Body of pancreas (tissue), 4 donors: ENCODE results near the gene ZG16B. TPM values are rescaled to one million over a fixed set of nuclear protein-coding genes. Genes with fewer than 3 reads are reported as not detected.

Experiments used
- ATAC-seq: fragments of 150-250 bp; one replicate; pipeline ENCODE4 v1.9.1; 2016
- DNase-seq, 4 donors: peaks; one replicate each; pipeline ENCODE4 v3.0.0-alpha.2; 2019
- H3K27ac ChIP-seq, 4 donors: fragments of 200-600 bp; sonication (generic); 1 replicate in 3 of 4; 2 replicates in 1 of 4; pipeline versions ENCODE4 v1.5.1 to v1.6.1; 2016 to 2019; ENCODE audit warnings: mild to moderate bottlenecking in 1 of 4, mixed read lengths in 1 of 4, moderate library complexity in 1 of 4
- H3K27me3 ChIP-seq, 2 donors: fragments of 200-600 bp; sonication (generic); one replicate each; pipeline ENCODE4 v1.6.0; 2016; ENCODE audit warnings: mild to moderate bottlenecking in 1 of 2
- H3K36me3 ChIP-seq, 2 donors: fragments of 200-600 bp; sonication (generic); replicated peaks in 1 of 2; 2 replicates each; pipeline ENCODE4 v1.5.1; 2016; ENCODE audit warnings: low read depth in 2 of 2; ENCODE audit not compliant: insufficient read depth in 1 of 2
- H3K4me1 ChIP-seq: fragments of 200-600 bp; sonication (generic); one replicate; pipeline ENCODE4 v1.6.0; 2016
- H3K4me3 ChIP-seq, 2 donors: fragments of 200-600 bp; sonication (generic); 1 replicate in 1 of 2; 2 replicates in 1 of 2; pipeline ENCODE4 v1.5.1; 2016 to 2019
- H3K9me3 ChIP-seq, 3 donors: fragments of 200-600 bp; sonication (generic); 1 replicate in 2 of 3; 2 replicates in 1 of 3; pipeline ENCODE4 v1.5.1; 2016
- CTCF ChIP-seq, 7 experiments: fragments of 450-650 bp in 4 of 7; fragments of 200-600 bp in 3 of 7; sonication (generic) in 3 of 7; IDR thresholded peaks; one replicate each; pipeline ENCODE4 v1.5.1; 2016 to 2019; ENCODE audit warnings: antibody characterized with exemption in 7 of 7
- POLR2A ChIP-seq, 3 donors: fragments of 450-650 bp; IDR thresholded peaks; one replicate each; pipeline ENCODE4 v1.6.1; 2016; ENCODE audit warnings: antibody characterized with exemption in 3 of 3, mild to moderate bottlenecking in 2 of 3
- WGBS, 2 donors: methylation state at CpG; one replicate each; pipeline ENCODE4 v1.1.5; 2017; 5-methylcytosine and 5-hydroxymethylcytosine counted together
- intact Hi-C: fragments of 100-400 bp; cut with DNase I; formaldehyde crosslinking; loops from one replicate; pipeline ENCODE4 v1.15.1; 2023
- small RNA-seq: library from RNA; depleted of rRNA; stranded (forward); fragments of <200 nt; gene quantifications from one replicate; pipeline ENCODE3, GENCODE V24; 2016
- total RNA-seq, 2 donors: library from RNA; depleted of rRNA; stranded (reverse); fragments of >200 nt; gene quantifications; one replicate each; pipeline ENCODE4 v1.1.0, GENCODE V29; 2016

The ZG16B gene
- total RNA-seq, 2 donors from 2014 or later, result not detected

DNA sequence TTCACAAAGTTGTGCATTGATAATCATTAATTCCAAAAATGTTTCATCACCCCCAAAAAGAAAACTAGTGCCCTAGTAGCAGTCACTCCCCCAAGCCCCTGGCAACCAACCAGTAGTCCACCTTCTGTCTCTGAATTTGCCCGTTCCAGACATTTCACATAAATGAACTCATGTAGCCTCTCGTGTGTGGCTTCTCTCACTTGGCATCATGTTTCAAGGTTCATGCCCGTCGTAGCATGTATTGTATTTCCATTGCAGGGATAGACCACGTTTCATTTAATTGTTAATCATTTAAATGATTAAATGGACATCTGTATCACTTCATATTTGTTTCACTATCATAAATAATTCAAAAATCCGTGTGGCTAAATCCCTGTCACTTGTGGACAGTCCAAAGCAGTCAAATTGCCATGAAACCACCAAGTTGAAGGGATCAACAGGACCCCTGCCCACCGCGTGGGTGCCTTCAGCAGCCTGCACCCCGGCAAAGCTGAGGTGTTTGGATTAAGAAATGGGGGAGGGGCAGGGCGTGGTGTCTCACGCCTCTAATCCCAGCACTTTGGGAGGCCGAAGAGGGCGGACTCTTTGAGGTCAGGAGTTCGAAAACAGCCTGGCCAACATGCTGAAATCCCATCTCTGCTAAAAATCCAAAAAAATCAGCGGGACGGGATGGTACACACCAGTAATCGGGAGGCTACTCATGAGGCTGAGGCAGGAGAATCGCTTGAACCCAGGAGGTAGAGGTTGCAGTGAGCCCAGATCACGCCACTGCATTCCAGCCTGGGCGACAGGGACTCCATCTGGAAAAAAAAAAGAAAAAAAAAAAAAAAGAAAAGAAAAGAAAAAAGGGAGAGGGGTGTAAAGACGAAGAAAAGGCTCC is 44.2 kb downstream of the ZG16B start:
- whole genome bisulfite sequencing, 2 donors, result 48 to 51% methylated on average over 21 of the region's 21 CpGs
- intact Hi-C loops, result no loop called here
- no peak overlapping the region for H3K27ac ChIP-seq

DNA sequence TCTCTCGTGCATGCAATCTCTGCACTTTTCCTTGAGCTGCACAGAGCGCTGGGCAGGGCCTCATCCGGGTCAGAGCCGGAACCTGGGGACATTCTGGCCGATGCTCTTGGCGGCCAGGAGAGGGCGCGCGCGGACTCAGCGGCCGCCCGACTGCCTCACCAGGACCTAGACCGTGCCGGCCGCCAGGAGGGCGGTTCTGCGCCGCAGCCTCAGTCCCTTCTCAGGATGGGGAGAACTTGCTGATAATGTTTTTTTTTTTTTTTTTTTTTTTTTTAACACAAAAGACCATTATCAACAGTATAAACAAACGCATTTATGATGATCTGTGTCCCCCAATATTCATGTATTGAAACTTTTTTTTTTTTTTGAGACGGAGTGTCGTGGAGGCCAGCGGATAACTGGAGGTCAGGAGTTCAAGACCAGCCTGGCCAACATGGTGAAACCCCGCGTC is 44.8 kb downstream of the ZG16B start:
- Histone ChIP-seq H3K27ac (no peak overlapping the region), H3K9me3 (no peaks in the 10 kb centered on the region), H3K4me1 (peaks cover 4% of the 10 kb centered on the region), H3K4me3 (no peak overlapping the region), H3K36me3 (no peaks in the 10 kb centered on the region), H3K27me3 (no peaks in the 10 kb centered on the region)
- 8 to 10% methylated on average over 25 of the region's 25 CpGs for WGBS, 2 donors
- intact Hi-C loops, result loop anchor here (5.0 kb wide), 1 partner anchor 37 kb away; the partner anchor contains the start of gene FLYWCH1
- TF ChIP-seq POLR2A (IDR thresholded peaks at IDR 0.05), result no peak
- TF ChIP-seq CTCF (IDR thresholded peaks at IDR 0.05), result peak; percentile 91 to 99 (median 97)
- ATAC-seq, result peak; percentile 99
- DNase-seq, result peak; percentile 80 to 85 (median 83)

More for the DNA sequence above, 44.2 kb downstream of the ZG16B start:
- no peaks in the 10 kb centered on the region for H3K36me3 ChIP-seq
- peaks cover 4% of the 10 kb centered on the region for H3K4me1 ChIP-seq
- H3K4me3 ChIP-seq, result no peak overlapping the region
- no peak for TF ChIP-seq POLR2A (IDR thresholded peaks at IDR 0.05)
- TF ChIP-seq CTCF (IDR thresholded peaks at IDR 0.05), result no peak
- no peak for ATAC-seq
- no peak for DNase-seq
- no peaks in the 10 kb centered on the region for H3K27me3 ChIP-seq
- H3K9me3 ChIP-seq, result no peaks in the 10 kb centered on the region

GRCh38 chr16:2879854-2880508 is 49.9 kb downstream of the ZG16B start:
- no peaks in the 10 kb centered on the region for H3K36me3 ChIP-seq
- H3K27ac ChIP-seq, result no peak overlapping the region
- H3K4me3 ChIP-seq, result no peak overlapping the region
- H3K4me1 ChIP-seq, result peaks cover 19% of the 10 kb centered on the region
- 67 to 72% methylated on average over 5 to 6 of the region's 6 CpGs for WGBS, 2 donors
- H3K27me3 ChIP-seq, result no peaks in the 10 kb centered on the region
- DNase-seq (no peak), ATAC-seq (no peak)
- intact Hi-C loops, result loop anchor here (5.0 kb wide), 1 partner anchor 32 kb away; the partner anchor contains the start of gene FLYWCH1
- H3K9me3 ChIP-seq, result no peaks in the 10 kb centered on the region
- TF ChIP-seq CTCF (IDR thresholded peaks at IDR 0.05), result no peak
- TF ChIP-seq POLR2A (IDR thresholded peaks at IDR 0.05), result no peak

Small RNAs within 50 kb of the gene (small RNA-seq; reads per million reads assigned to genes)
- not detected for gene SNORA3C

Other genes with a start within 250 kb of the ZG16B start
- gene KCTD5, start 147.8 kb upstream of the ZG16B start, total RNA-seq, result 1 to 10 TPM; 6.2 to 7.3 TPM
- gene PRSS27, start 110.1 kb upstream of the ZG16B start, total RNA-seq, result 1 to 10 TPM in 1 of 2 donors, not detected in 1; 2.1 TPM
- gene SRRM2, start 77.7 kb upstream of the ZG16B start, total RNA-seq, result 1,000 to 10,000 TPM in 1 of 2 donors, 100 to 1,000 TPM in 1; 231 to 1,198 TPM
- 100 to 1,000 TPM in 1 of 2 donors, 10 to 100 TPM in 1; 77.5 to 186 TPM for gene ELOB, start 53.0 kb upstream of the ZG16B start, total RNA-seq
- not detected for gene PRSS33, start 42.7 kb upstream of the ZG16B start, total RNA-seq
- not detected for gene PRSS41, start 31.8 kb upstream of the ZG16B start, total RNA-seq
- gene PRSS21, start 13.1 kb upstream of the ZG16B start, total RNA-seq, result 1 to 10 TPM in 1 of 2 donors, under 1 TPM in 1; 0.66 to 1.6 TPM
- gene PRSS22, start 27.9 kb downstream of the ZG16B start, total RNA-seq, result 10 to 100 TPM in 1 of 2 donors, 1 to 10 TPM in 1; 3.6 to 19.4 TPM
- gene FLYWCH2, start 52.9 kb downstream of the ZG16B start, total RNA-seq, result 10 to 100 TPM; 23.6 to 49.1 TPM
- 10 to 100 TPM; 24.6 to 53.7 TPM for gene FLYWCH1, start 81.6 kb downstream of the ZG16B start, total RNA-seq
- 1 to 10 TPM in 1 of 2 donors, not detected in 1; 6.3 TPM for gene KREMEN2, start 134.0 kb downstream of the ZG16B start, total RNA-seq
- 10 to 100 TPM in 1 of 2 donors, 1 to 10 TPM in 1; 8.8 to 13.2 TPM for gene PAQR4, start 139.0 kb downstream of the ZG16B start, total RNA-seq
- gene PKMYT1, start 150.1 kb downstream of the ZG16B start, total RNA-seq, result under 1 TPM in 1 of 2 donors, not detected in 1; 0.26 TPM
- gene CLDN9, start 182.6 kb downstream of the ZG16B start, total RNA-seq, result 10 to 100 TPM in 1 of 2 donors, 1 to 10 TPM in 1; 4.7 to 11.2 TPM
- gene CLDN6, start 187.9 kb downstream of the ZG16B start, total RNA-seq, result under 1 TPM; 0.33 to 0.78 TPM
- 100 to 1,000 TPM; 132 to 229 TPM for gene TNFRSF12A, start 190.1 kb downstream of the ZG16B start, total RNA-seq
- gene HCFC1R1, start 193.6 kb downstream of the ZG16B start, total RNA-seq, result 10 to 100 TPM in 1 of 2 donors, 1 to 10 TPM in 1; 6.9 to 15.3 TPM
- gene THOC6, start 193.7 kb downstream of the ZG16B start, total RNA-seq, result 10 to 100 TPM; 11.7 to 21.8 TPM
- 100 to 1,000 TPM; 132 to 357 TPM for gene BICDL2, start 206.6 kb downstream of the ZG16B start, total RNA-seq
- under 1 TPM; under 0.01 to 0.99 TPM for gene MMP25, start 216.3 kb downstream of the ZG16B start, total RNA-seq
- gene IL32, start 235.3 kb downstream of the ZG16B start, total RNA-seq, result 100 to 1,000 TPM; 184 to 238 TPM